Spleen (tissue), 11 donors: Measurements from ENCODE around the gene AGAP3. TPM values are rescaled to one million over a fixed set of nuclear protein-coding genes. Genes with fewer than 3 reads are reported as not detected.

Experiments used
- DNase-seq: peaks from one replicate; pipeline ENCODE4 v3.0.0-alpha.2; 2020
- H3K27ac ChIP-seq, 8 donors: fragments of 200-600 bp; sonication (generic) in 7 of 8; 1 replicate in 4 of 8; 2 replicates in 4 of 8; pipeline versions ENCODE4 v1.5.0 to v1.8.0; 2016 to 2021; ENCODE audit warnings: inconsistent platforms in 4 of 8, mild to moderate bottlenecking in 4 of 8, moderate library complexity in 1 of 8
- H3K27me3 ChIP-seq, 7 donors: fragments of 200-600 bp; sonication (generic) in 6 of 7; replicated peaks in 1 of 7; 1 replicate in 4 of 7; 2 replicates in 3 of 7; pipeline versions ENCODE4 v1.5.0 to v1.8.0; 2016 to 2021; ENCODE audit warnings: inconsistent platforms in 3 of 7, mild to moderate bottlenecking in 1 of 7
- H3K36me3 ChIP-seq, 6 donors: fragments of 200-600 bp; sonication (generic) in 5 of 6; 1 replicate in 4 of 6; 2 replicates in 2 of 6; pipeline versions ENCODE4 v1.5.0 to v1.8.0; 2016 to 2021; ENCODE audit warnings: inconsistent platforms in 2 of 6
- H3K4me1 ChIP-seq, 6 donors: fragments of 200-600 bp; sonication (generic) in 5 of 6; 1 replicate in 3 of 6; 2 replicates in 3 of 6; pipeline versions ENCODE4 v1.5.0 to v1.8.0; 2016 to 2021; ENCODE audit warnings: inconsistent platforms in 3 of 6
- H3K4me3 ChIP-seq, 8 donors: fragments of 200-600 bp; sonication (generic) in 7 of 8; 1 replicate in 4 of 8; 2 replicates in 4 of 8; pipeline versions ENCODE4 v1.5.0 to v1.8.0; 2016 to 2021; ENCODE audit warnings: inconsistent platforms in 4 of 8, mild to moderate bottlenecking in 4 of 8, moderate library complexity in 2 of 8
- H3K9me3 ChIP-seq, 8 donors: fragments of 200-600 bp; sonication (generic) in 7 of 8; 1 replicate in 4 of 8; 2 replicates in 4 of 8; pipeline versions ENCODE4 v1.5.0 to v1.8.0; 2016 to 2021; ENCODE audit warnings: inconsistent platforms in 4 of 8
- CTCF ChIP-seq, 11 experiments: fragments of 200-600 bp in 7 of 11; fragments of 450-650 bp in 4 of 11; sonication (generic) in 4 of 11; IDR thresholded peaks in 8 of 11; conservative IDR thresholded peaks in 3 of 11; 1 replicate in 7 of 11; 2 replicates in 4 of 11; pipeline versions ENCODE4 v1.4.0 to v1.8.0; 2016 to 2021; ENCODE audit warnings: antibody characterized with exemption in 11 of 11, inconsistent platforms in 4 of 11, mild to moderate bottlenecking in 1 of 11
- POLR2A ChIP-seq, 3 donors: fragments of 450-650 bp; IDR thresholded peaks; one replicate each; pipeline ENCODE4 v1.5.1; 2017; ENCODE audit warnings: antibody characterized with exemption in 3 of 3, mild to moderate bottlenecking in 1 of 3
- POLR2AphosphoS5 ChIP-seq, 3 donors: sonication (generic); formaldehyde crosslinking; IDR thresholded peaks; one replicate each; pipeline ENCODE4 v1.5.1; 2017; ENCODE audit warnings: antibody characterized with exemption in 3 of 3
- WGBS, 5 donors: extraction: QIAGEN DNeasy Blood & Tissue Kit in 3 of 5; methylation state at CpG; one replicate each; pipeline versions ENCODE4 v1.1.5 to v1.1.7; 2013 to 2018; 5-methylcytosine and 5-hydroxymethylcytosine counted together
- intact Hi-C: fragments of 100-400 bp; cut with DNase I; formaldehyde crosslinking; loops from one replicate; pipeline ENCODE4 v1.15.0; 2023; ENCODE audit warnings: low total_unique reads
- polyA plus RNA-seq, 3 donors: library from polyadenylated mRNA; stranded (reverse); fragments of 200-250 nt; gene quantifications; one replicate each; pipeline ENCODE4 v1.2.1, GENCODE V29; 2013
- total RNA-seq, 7 donors: library from RNA; depleted of rRNA in 3 of 7; stranded (reverse); fragments of >200 nt in 3 of 7; fragmentation: NEBNext Ultra II Directional in 4 of 7; extraction: Animal tissue kit (Norgen Biotek cat#: 25700) in 4 of 7; gene quantifications; one replicate each; pipeline versions ENCODE4 v1.1.0 to v1.2.1, GENCODE V29; 2016 to 2021
- donor health status: healthy with polysubstance abuse.
- donor health status: DM: no; HTN: no; CAD: no; lungs with moderate emphysema.
- donor health status: DM: no; HTN: no; CAD: no.
- donor health status: Bipolar disorder and iron deficiency.
- donor health status: healthy.
- donor health status: DM: no; HTN: no; CAD: no.
- donor health status: DM: yes; HTN: yes; CAD: no.

The AGAP3 gene
- total and polyA plus RNA-seq, 10 donors = 21.8 to 94.4 (median 72.6) TPM

- no peaks in the 10 kb centered on the region for H3K9me3 ChIP-seq
- TF ChIP-seq CTCF (IDR thresholded peaks at IDR 0.05 in 8 of 11, conservative IDR thresholded peaks at IDR 0.05 in 3 of 11) = no peak
- no peak for TF ChIP-seq POLR2A (IDR thresholded peaks at IDR 0.05)
- no peak for TF ChIP-seq POLR2AphosphoS5 (IDR thresholded peaks at IDR 0.05)
- WGBS, 5 donors = 87 to 92% (median 91%) methylated on average over 16 of the region's 16 CpGs
- H3K36me3 ChIP-seq = peaks cover 0 to 100% (median 66%) of the 10 kb centered on the region in 6 donors
- H3K4me1 ChIP-seq = peaks cover 0 to 11% (median 2%) of the 10 kb centered on the region in 6 donors
- H3K27me3 ChIP-seq = no peaks in the 10 kb centered on the region
- peak; percentile 45 for DNase-seq
- no peak overlapping the region for H3K4me3 ChIP-seq
- no peak overlapping the region for H3K27ac ChIP-seq
- intact Hi-C loops = no loop called here
Observed at GRCh38 chr7:151133266-151133985, 47.2 kb downstream of the AGAP3 start.

- intact Hi-C loops = no loop called here
- Histone ChIP-seq H3K36me3 (peaks cover 0 to 100% (median 59%) of the 10 kb centered on the region in 6 donors), H3K9me3 (no peaks in the 10 kb centered on the region), H3K4me1 (peaks cover 0 to 11% (median 2%) of the 10 kb centered on the region in 6 donors), H3K4me3 (no peak overlapping the region), H3K27ac (no peak overlapping the region), H3K27me3 (no peaks in the 10 kb centered on the region)
- TF ChIP-seq CTCF (IDR thresholded peaks at IDR 0.05 in 8 of 11, conservative IDR thresholded peaks at IDR 0.05 in 3 of 11) (no peak), POLR2AphosphoS5 (IDR thresholded peaks at IDR 0.05) (peak in 1 of 3 donors; percentile 15), POLR2A (IDR thresholded peaks at IDR 0.05) (no peak)
- WGBS, 5 donors = 93 to 96% (median 94%) methylated on average over 22 to 24 of the region's 24 CpGs
- peak; percentile 70 for DNase-seq
Observed at GRCh38 chr7:151133986-151134742, 47.9 kb downstream of the AGAP3 start.

GRCh38 chr7:151134743-151135524, 48.7 kb downstream of the AGAP3 start:
- peaks cover 0 to 11% (median 2%) of the 10 kb centered on the region in 6 donors for H3K4me1 ChIP-seq
- peaks cover 0 to 100% (median 53%) of the 10 kb centered on the region in 6 donors for H3K36me3 ChIP-seq
- TF ChIP-seq CTCF (IDR thresholded peaks at IDR 0.05 in 8 of 11, conservative IDR thresholded peaks at IDR 0.05 in 3 of 11) (no peak), POLR2A (IDR thresholded peaks at IDR 0.05) (no peak), POLR2AphosphoS5 (IDR thresholded peaks at IDR 0.05) (no peak)
- intact Hi-C loops = no loop called here
- H3K27me3 ChIP-seq = no peaks in the 10 kb centered on the region
- 92 to 97% (median 94%) methylated on average over 13 to 14 of the region's 14 CpGs for WGBS, 5 donors
- H3K9me3 ChIP-seq = no peaks in the 10 kb centered on the region
- no peak overlapping the region for H3K27ac ChIP-seq
- DNase-seq = peak; percentile 51
- no peak overlapping the region for H3K4me3 ChIP-seq
